SK-N-MC (cell line): ENCODE measurements around the gene CHAT.

Experiments
- EZH2 ChIP-seq: fragments of 200-600 bp; sonication (generic); IDR thresholded peaks from one replicate; pipeline ENCODE4 v1.6.1; 2017; ENCODE audit warnings: antibody characterized with exemption
- POLR2AphosphoS5 ChIP-seq: IDR thresholded peaks from 2 replicates; pipeline ENCODE4 v1.6.1; 2012; ENCODE audit warnings: mild to moderate bottlenecking, low read depth, low read length, borderline replicate concordance

DNA sequence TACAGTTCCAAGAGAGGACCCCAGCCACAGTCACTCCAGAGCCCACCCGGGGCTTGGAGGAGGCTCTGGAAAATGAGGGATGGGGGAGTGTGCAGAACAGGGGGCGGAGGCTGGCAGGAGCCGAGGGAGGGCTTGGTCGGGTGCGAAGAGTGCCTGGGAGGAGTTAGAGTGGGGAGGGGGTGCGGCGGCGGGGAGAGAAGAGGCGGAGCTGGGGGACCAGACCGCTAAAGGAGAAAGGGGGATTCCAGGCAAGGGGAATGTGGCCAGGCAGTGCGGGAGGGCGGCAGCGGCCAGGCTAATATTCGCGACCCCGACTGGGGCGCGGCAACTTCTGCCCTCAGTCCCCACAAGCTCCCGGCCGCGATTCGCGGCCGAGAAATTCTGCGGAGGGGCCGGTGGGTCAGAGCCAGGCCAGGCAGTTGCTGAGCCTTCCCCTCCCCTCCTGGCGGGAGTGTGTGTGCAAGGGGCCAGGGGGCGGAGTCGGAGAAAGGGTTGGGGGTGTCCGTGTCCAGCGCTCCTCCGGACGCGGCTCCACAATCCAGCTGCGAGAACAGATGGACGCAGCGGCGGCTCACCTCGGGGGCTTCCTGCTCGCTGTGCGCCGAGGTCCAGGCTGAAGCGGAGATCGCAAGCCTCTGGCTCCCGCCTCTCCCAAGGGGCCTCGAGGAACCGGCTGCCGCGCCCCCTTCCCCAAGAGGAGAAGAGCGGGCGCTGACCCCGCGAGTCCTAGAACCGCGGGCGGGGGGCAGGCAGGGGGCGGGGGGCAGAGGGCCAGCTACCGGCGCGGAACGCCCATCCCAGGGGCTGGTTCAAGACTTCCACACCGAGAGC is 4.3 kb upstream of the CHAT start:
- TF ChIP-seq POLR2AphosphoS5, result no peak
- TF ChIP-seq EZH2, result no peak
